NK-92 (cell line): ENCODE data around the gene SELENOT.

Experiments used
- DNase-seq: peaks from one replicate; lab custom pipeline; 2025; ENCODE audit not compliant: unreplicated experiment; lab: John Stamatoyannopoulos, UW

SELENOT gene

DNA sequence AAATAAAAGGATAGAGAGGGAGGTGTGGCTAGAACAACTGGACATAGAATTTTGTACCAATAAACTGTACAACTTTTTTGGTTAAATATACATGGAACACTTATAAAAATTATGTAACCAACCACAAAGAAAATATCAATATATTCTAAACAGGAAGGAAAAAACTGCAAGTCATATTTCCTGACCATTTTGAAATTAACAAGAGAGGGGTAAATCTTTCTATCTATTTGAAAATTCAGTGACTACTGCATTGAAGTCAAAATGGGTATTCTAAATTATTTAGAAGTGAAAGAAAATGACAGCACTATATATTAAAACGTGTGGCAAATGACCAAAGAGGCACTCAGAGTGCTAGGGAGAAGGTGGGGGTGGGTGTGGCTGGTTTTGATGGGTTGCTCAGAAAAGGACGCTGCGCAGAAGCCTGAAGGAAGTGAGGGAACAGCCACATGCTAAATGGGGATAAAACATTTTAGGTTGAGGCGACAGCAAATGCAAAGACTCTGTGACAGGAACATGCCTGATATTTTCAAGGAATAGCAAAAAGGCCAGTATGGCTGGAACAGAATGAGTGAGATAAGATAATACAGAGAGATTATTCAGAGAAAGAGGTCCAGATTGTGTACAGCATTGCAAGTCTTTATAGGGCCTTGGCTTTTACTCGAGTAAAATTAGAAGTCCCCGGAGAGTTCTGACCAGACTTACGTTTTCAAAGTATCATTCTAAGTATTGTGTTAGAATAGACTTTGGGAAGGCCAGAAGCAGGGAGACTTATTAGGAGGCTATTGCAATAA, 59.5 kb downstream of the SELENOT start:
- DNase-seq: no peak

- no peak for DNase-seq
Measured at GRCh38 chr3:150663461-150663860, 60.3 kb downstream of the SELENOT start.

- DNase-seq: no peak
Measured at GRCh38 chr3:150666167-150666566, 63.0 kb downstream of the SELENOT start.

DNA sequence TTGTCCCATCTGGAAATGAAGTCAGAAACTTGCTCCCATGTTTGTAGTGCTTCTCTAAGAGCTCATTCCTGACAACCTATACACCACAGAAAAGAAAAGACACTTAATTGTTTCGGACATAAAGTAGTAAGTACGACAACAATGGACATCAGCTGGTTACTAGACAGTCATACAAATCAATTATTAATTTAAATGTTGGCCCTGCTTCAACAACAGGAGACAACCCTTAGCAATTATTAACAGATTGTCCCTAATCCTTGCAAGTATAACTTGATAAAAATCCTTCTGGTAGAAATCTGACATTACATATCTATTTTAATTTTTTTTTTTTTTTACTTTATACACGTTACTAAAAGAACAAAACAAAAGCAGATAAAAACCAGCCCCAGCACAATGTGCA, 70.8 kb downstream of the SELENOT start:
- DNase-seq: no peak

DNA sequence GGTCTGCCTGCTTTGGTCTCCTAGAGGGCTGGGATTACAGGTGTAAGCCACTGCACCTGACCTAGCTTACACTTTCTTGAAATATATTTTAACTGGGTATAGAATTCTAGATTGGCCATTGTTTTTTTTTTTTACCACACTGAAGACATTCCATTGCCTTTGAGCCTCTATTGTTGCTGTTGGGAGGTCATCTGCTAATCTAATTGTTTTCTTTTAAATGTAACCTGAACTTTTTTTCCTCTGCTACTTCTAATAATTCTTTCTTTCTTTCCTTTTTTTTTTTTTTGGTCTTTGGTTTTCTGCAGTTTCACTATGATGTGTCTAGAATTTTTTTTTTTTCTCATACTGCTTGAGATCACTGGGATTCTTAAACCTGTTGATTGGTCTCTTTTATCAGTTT, 72.5 kb downstream of the SELENOT start:
- DNase-seq: no peak
